Aorta (tissue), 5 donors: ENCODE measurements around the gene DRC1. TPM values are rescaled to one million over a fixed set of nuclear protein-coding genes. Genes with fewer than 3 reads are reported as not detected.

ENCODE experiments used
- ATAC-seq: fragments of 200-7000 bp; cut with Tn5 transposase; one replicate; pipeline ENCODE4 v1.9.1; 2022; ENCODE audit warnings: moderate library complexity; ENCODE audit not compliant: low FRiP score
- DNase-seq, 2 donors: peaks; one replicate each; pipeline ENCODE4 v3.0.0-alpha.2; 2020
- H3K27ac ChIP-seq, 2 donors: one replicate each; pipeline ENCODE4 v1.5.1; 2013; ENCODE audit warnings: low read length in 2 of 2, mild to moderate bottlenecking in 2 of 2, moderate library complexity in 2 of 2, control low read depth in 1 of 2, inconsistent platforms in 1 of 2, low read depth in 1 of 2
- H3K27me3 ChIP-seq, 2 donors: one replicate each; pipeline ENCODE4 v1.6.1; 2013; ENCODE audit warnings: control low read depth in 1 of 2, low read length in 1 of 2, mild to moderate bottlenecking in 1 of 2, moderate library complexity in 1 of 2; ENCODE audit not compliant: insufficient read depth in 2 of 2, control insufficient read depth in 1 of 2
- H3K36me3 ChIP-seq, 2 donors: one replicate each; pipeline ENCODE4 v1.6.1; 2013; ENCODE audit warnings: control low read depth in 1 of 2, low read length in 1 of 2, mild to moderate bottlenecking in 1 of 2; ENCODE audit not compliant: insufficient read depth in 2 of 2, control insufficient read depth in 1 of 2
- H3K4me1 ChIP-seq, 2 donors: one replicate each; pipeline ENCODE4 v1.6.1; 2013; ENCODE audit warnings: low read length in 2 of 2, control low read depth in 1 of 2, mild to moderate bottlenecking in 1 of 2, moderate library complexity in 1 of 2; ENCODE audit not compliant: insufficient read depth in 2 of 2, control insufficient read depth in 1 of 2
- H3K4me3 ChIP-seq, 2 donors: one replicate each; pipeline ENCODE4 v1.5.1; 2013; ENCODE audit warnings: low read length in 2 of 2, control low read depth in 1 of 2, mild to moderate bottlenecking in 1 of 2
- H3K9me3 ChIP-seq: one replicate; pipeline ENCODE4 v1.6.1; 2013; ENCODE audit warnings: mild to moderate bottlenecking, low read length; ENCODE audit not compliant: control insufficient read depth
- WGBS, 2 donors: extraction: QIAGEN DNeasy Blood & Tissue Kit; methylation state at CpG; one replicate each; pipeline ENCODE4 v1.1.7; 2013; 5-methylcytosine and 5-hydroxymethylcytosine counted together
- intact Hi-C, 2 donors: fragments of 100-400 bp; cut with DNase I; formaldehyde crosslinking; loops; one replicate each; pipeline versions ENCODE4 v1.14.2 to v1.15.0; 2022
- polyA plus RNA-seq, 2 donors: library from polyadenylated mRNA; stranded (reverse); fragments of 200-250 nt; gene quantifications; one replicate each; pipeline ENCODE4 v1.2.3, GENCODE V29; 2013
- total RNA-seq, 2 donors: library from RNA; stranded (reverse); fragmentation: NEBNext Ultra II Directional; extraction: Animal tissue kit (Norgen Biotek cat#: 25700); gene quantifications; one replicate each; pipeline ENCODE4 v1.2.1, GENCODE V29; 2021
- donor health status: healthy with polysubstance abuse.
- donor health status: Bipolar disorder and iron deficiency.
- donor health status: DM: no; HTN: no; CAD: no.
- donor health status: DM: no; HTN: no; CAD: no.
- donor health status: DM: yes; HTN: yes; CAD: no.

The DRC1 gene
- total and polyA plus RNA-seq, 4 donors, result 0.51 TPM; not detected in 3

GRCh38 chr2:26429779-26430578 is 28.3 kb downstream of the DRC1 start:
- H3K9me3 ChIP-seq, result no peaks in the 10 kb centered on the region
- WGBS, 2 donors, result 62 to 66% methylated on average over 8 of the region's 8 CpGs
- no peak overlapping the region for H3K4me3 ChIP-seq
- no peaks in the 10 kb centered on the region for H3K36me3 ChIP-seq
- no peak for DNase-seq
- H3K27me3 ChIP-seq, result no peaks in the 10 kb centered on the region
- H3K27ac ChIP-seq, result no peak overlapping the region
- no peak for ATAC-seq
- no peaks in the 10 kb centered on the region for H3K4me1 ChIP-seq
- intact Hi-C loops, result no loop called here

GRCh38 chr2:26430826-26431225 is 29.1 kb downstream of the DRC1 start:
- Histone ChIP-seq H3K27ac (no peak overlapping the region), H3K36me3 (no peaks in the 10 kb centered on the region), H3K4me1 (no peaks in the 10 kb centered on the region), H3K9me3 (no peaks in the 10 kb centered on the region), H3K27me3 (no peaks in the 10 kb centered on the region), H3K4me3 (no peak overlapping the region)
- 89 to 90% methylated on average over 7 of the region's 7 CpGs for WGBS, 2 donors
- intact Hi-C loops, result no loop called here
- ATAC-seq, result no peak
- DNase-seq, result no peak

GRCh38 chr2:26432363-26432762 is 30.6 kb downstream of the DRC1 start:
- H3K27ac ChIP-seq, result no peak overlapping the region
- no peak overlapping the region for H3K4me3 ChIP-seq
- H3K27me3 ChIP-seq, result no peaks in the 10 kb centered on the region
- no peaks in the 10 kb centered on the region for H3K9me3 ChIP-seq
- ATAC-seq (no peak), DNase-seq (no peak)
- intact Hi-C loops, result no loop called here
- no peaks in the 10 kb centered on the region for H3K36me3 ChIP-seq
- H3K4me1 ChIP-seq, result no peaks in the 10 kb centered on the region

GRCh38 chr2:26432859-26433258 is 31.1 kb downstream of the DRC1 start:
- DNase-seq (no peak), ATAC-seq (no peak)
- no peak overlapping the region for H3K27ac ChIP-seq
- no peaks in the 10 kb centered on the region for H3K9me3 ChIP-seq
- WGBS, 2 donors, result 33 to 40% methylated on average over 2 of the region's 2 CpGs
- H3K4me3 ChIP-seq, result no peak overlapping the region
- H3K27me3 ChIP-seq, result no peaks in the 10 kb centered on the region
- no peaks in the 10 kb centered on the region for H3K36me3 ChIP-seq
- intact Hi-C loops, result no loop called here
- H3K4me1 ChIP-seq, result no peaks in the 10 kb centered on the region

GRCh38 chr2:26435106-26435505 is 33.4 kb downstream of the DRC1 start:
- ATAC-seq (no peak), DNase-seq (no peak)
- Histone ChIP-seq H3K4me1 (no peaks in the 10 kb centered on the region), H3K27ac (no peak overlapping the region), H3K27me3 (no peaks in the 10 kb centered on the region), H3K9me3 (no peaks in the 10 kb centered on the region), H3K4me3 (no peak overlapping the region), H3K36me3 (no peaks in the 10 kb centered on the region)
- 92 to 93% methylated on average over 2 of the region's 2 CpGs for WGBS, 2 donors
- intact Hi-C loops, result no loop called here

- Histone ChIP-seq H3K4me3 (no peak overlapping the region), H3K27ac (no peak overlapping the region), H3K4me1 (no peaks in the 10 kb centered on the region), H3K27me3 (no peaks in the 10 kb centered on the region), H3K36me3 (no peaks in the 10 kb centered on the region), H3K9me3 (no peaks in the 10 kb centered on the region)
- ATAC-seq, result no peak
- DNase-seq, result no peak
- intact Hi-C loops, result no loop called here
- WGBS, 2 donors, result 64 to 68% methylated on average over 8 of the region's 8 CpGs
Measured at GRCh38 chr2:26438526-26438925, 36.8 kb downstream of the DRC1 start.

- Histone ChIP-seq H3K27ac (no peak overlapping the region), H3K36me3 (no peaks in the 10 kb centered on the region), H3K27me3 (no peaks in the 10 kb centered on the region), H3K4me3 (no peak overlapping the region), H3K9me3 (no peaks in the 10 kb centered on the region), H3K4me1 (no peaks in the 10 kb centered on the region)
- 78 to 82% methylated on average over 5 of the region's 5 CpGs for WGBS, 2 donors
- ATAC-seq, result no peak
- intact Hi-C loops, result no loop called here
- no peak for DNase-seq
Measured at GRCh38 chr2:26438926-26439325, 37.2 kb downstream of the DRC1 start.

GRCh38 chr2:26442301-26442700 is 40.6 kb downstream of the DRC1 start:
- ATAC-seq (no peak), DNase-seq (no peak)
- Histone ChIP-seq H3K36me3 (no peaks in the 10 kb centered on the region), H3K27ac (no peak overlapping the region), H3K9me3 (no peaks in the 10 kb centered on the region), H3K4me3 (no peak overlapping the region), H3K27me3 (no peaks in the 10 kb centered on the region), H3K4me1 (no peaks in the 10 kb centered on the region)
- intact Hi-C loops, result no loop called here
- whole genome bisulfite sequencing, 2 donors, result 96 to 97% methylated on average over 2 of the region's 2 CpGs

- intact Hi-C loops, result no loop called here
- Histone ChIP-seq H3K4me3 (no peak overlapping the region), H3K4me1 (no peaks in the 10 kb centered on the region), H3K27me3 (no peaks in the 10 kb centered on the region), H3K36me3 (no peaks in the 10 kb centered on the region), H3K9me3 (no peaks in the 10 kb centered on the region), H3K27ac (no peak overlapping the region)
- ATAC-seq (no peak), DNase-seq (no peak)
- WGBS, 2 donors, result 71 to 75% methylated on average over 3 of the region's 3 CpGs
Measured at GRCh38 chr2:26442707-26443106, 41.0 kb downstream of the DRC1 start.
